Testis (tissue), 2 donors: ENCODE data around the gene GJB3.

Experiments used
- CTCF ChIP-seq, 3 experiments: fragments of 450-650 bp in 2 of 3; fragments of 200-600 bp in 1 of 3; sonication (generic) in 1 of 3; IDR thresholded peaks; one replicate each; pipeline ENCODE4 v1.5.1; 2016 to 2019; ENCODE audit warnings: antibody characterized with exemption in 3 of 3, mild to moderate bottlenecking in 2 of 3, moderate library complexity in 1 of 3
- POLR2A ChIP-seq: fragments of 450-650 bp; IDR thresholded peaks from one replicate; pipeline ENCODE4 v1.6.1; 2017; ENCODE audit warnings: antibody characterized with exemption, mild to moderate bottlenecking, moderate library complexity

GRCh38 chr1:34781071-34781843 is at the start of gene GJB3:
- no peak for TF ChIP-seq CTCF (IDR thresholded peaks at IDR 0.05)
- TF ChIP-seq POLR2A, result no peak
